Progenitor cell of endocrine pancreas (in vitro differentiated cells): ENCODE data around the gene CYREN. TPM values are rescaled to one million over a fixed set of nuclear protein-coding genes. Genes with fewer than 3 reads are reported as not detected.

Experiments
- DNase-seq: peaks from one replicate; pipeline ENCODE4 v3.0.0; 2021; ENCODE audit warnings: low spot score; ENCODE audit not compliant: unreplicated experiment
- H3K27ac Mint-ChIP-seq: 2 replicates; pipeline ENCODE4 v1.8.0; 2021; ENCODE audit warnings: mild to moderate bottlenecking, moderate library complexity, mixed read lengths
- H3K27me3 Mint-ChIP-seq: 2 replicates; pipeline ENCODE4 v1.8.0; 2021; ENCODE audit warnings: mixed read lengths
- H3K36me3 Mint-ChIP-seq: 2 replicates; pipeline ENCODE4 v1.8.0; 2022; ENCODE audit warnings: mixed read lengths; ENCODE audit not compliant: insufficient read depth
- H3K4me1 Mint-ChIP-seq: 2 replicates; pipeline ENCODE4 v1.8.0; 2021; ENCODE audit warnings: low read depth, mixed read lengths
- H3K4me3 Mint-ChIP-seq: 2 replicates; pipeline ENCODE4 v1.8.0; 2021; ENCODE audit warnings: low read depth, mild to moderate bottlenecking, moderate library complexity, mixed read lengths
- H3K9me3 Mint-ChIP-seq: 2 replicates; pipeline ENCODE4 v1.8.0; 2021; ENCODE audit warnings: low read depth, mixed read lengths
- total RNA-seq: library from RNA; stranded (reverse); gene quantifications from 2 replicates; pipeline ENCODE4 v1.2.1, GENCODE V29; 2021
- TF ChIP-seq, protein P1 (sequence below): fragments of 200-600 bp; sonication (generic); IDR thresholded peaks from one replicate; pipeline ENCODE4 v1.5.0; 2021; ENCODE audit warnings: antibody characterized with exemption, mild to moderate bottlenecking; ENCODE audit not compliant: unreplicated experiment

CYREN gene
- total RNA-seq, 1 donor from 2014 or later = 73.8 TPM

- no peak for DNase-seq
- Mint-ChIP-seq H3K9me3 (no peaks in the 10 kb centered on the region), H3K27me3 (no peaks in the 10 kb centered on the region), H3K4me3 (peak overlapping the region; percentile 87), H3K27ac (peak overlapping the region; percentile 45), H3K36me3 (peaks cover 18% of the 10 kb centered on the region), H3K4me1 (peaks cover 25% of the 10 kb centered on the region)
- TF ChIP-seq, protein P1, sequence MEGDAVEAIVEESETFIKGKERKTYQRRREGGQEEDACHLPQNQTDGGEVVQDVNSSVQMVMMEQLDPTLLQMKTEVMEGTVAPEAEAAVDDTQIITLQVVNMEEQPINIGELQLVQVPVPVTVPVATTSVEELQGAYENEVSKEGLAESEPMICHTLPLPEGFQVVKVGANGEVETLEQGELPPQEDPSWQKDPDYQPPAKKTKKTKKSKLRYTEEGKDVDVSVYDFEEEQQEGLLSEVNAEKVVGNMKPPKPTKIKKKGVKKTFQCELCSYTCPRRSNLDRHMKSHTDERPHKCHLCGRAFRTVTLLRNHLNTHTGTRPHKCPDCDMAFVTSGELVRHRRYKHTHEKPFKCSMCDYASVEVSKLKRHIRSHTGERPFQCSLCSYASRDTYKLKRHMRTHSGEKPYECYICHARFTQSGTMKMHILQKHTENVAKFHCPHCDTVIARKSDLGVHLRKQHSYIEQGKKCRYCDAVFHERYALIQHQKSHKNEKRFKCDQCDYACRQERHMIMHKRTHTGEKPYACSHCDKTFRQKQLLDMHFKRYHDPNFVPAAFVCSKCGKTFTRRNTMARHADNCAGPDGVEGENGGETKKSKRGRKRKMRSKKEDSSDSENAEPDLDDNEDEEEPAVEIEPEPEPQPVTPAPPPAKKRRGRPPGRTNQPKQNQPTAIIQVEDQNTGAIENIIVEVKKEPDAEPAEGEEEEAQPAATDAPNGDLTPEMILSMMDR = no peak
These were observed 1.9 kb downstream of the CYREN start for GRCh38 chr7:135168489-135169140.

- Mint-ChIP-seq H3K36me3 (peaks cover 19% of the 10 kb centered on the region), H3K4me3 (peak overlapping the region; percentile 9), H3K27ac (no peak overlapping the region), H3K9me3 (no peaks in the 10 kb centered on the region), H3K4me1 (peaks cover 25% of the 10 kb centered on the region), H3K27me3 (no peaks in the 10 kb centered on the region)
- TF ChIP-seq, protein P1 = no peak
- DNase-seq = no peak
These were observed 2.5 kb downstream of the CYREN start for GRCh38 chr7:135168001-135168400.

- H3K36me3 Mint-ChIP-seq = peaks cover 24% of the 10 kb centered on the region
These were observed 3.1 kb downstream of the CYREN start for GRCh38 chr7:135167365-135167917.

GRCh38 chr7:135166338-135166990 lies 4.0 kb downstream of the CYREN start:
- H3K27me3 Mint-ChIP-seq = no peaks in the 10 kb centered on the region
- peaks cover 31% of the 10 kb centered on the region for H3K36me3 Mint-ChIP-seq
- peaks cover 7% of the 10 kb centered on the region for H3K9me3 Mint-ChIP-seq
- TF ChIP-seq, protein P1 = no peak
- no peak overlapping the region for H3K27ac Mint-ChIP-seq
- H3K4me3 Mint-ChIP-seq = no peak overlapping the region
- DNase-seq = no peak
- peaks cover 25% of the 10 kb centered on the region for H3K4me1 Mint-ChIP-seq

More at GRCh38 chr7:135167365-135167917, 3.1 kb downstream of the CYREN start:
- H3K4me1 Mint-ChIP-seq = peaks cover 25% of the 10 kb centered on the region
- peaks cover 2% of the 10 kb centered on the region for H3K9me3 Mint-ChIP-seq
- peak overlapping the region; percentile 9 for H3K4me3 Mint-ChIP-seq
- no peaks in the 10 kb centered on the region for H3K27me3 Mint-ChIP-seq
- no peak overlapping the region for H3K27ac Mint-ChIP-seq
- DNase-seq = no peak
- TF ChIP-seq, protein P1 = no peak

DNA sequence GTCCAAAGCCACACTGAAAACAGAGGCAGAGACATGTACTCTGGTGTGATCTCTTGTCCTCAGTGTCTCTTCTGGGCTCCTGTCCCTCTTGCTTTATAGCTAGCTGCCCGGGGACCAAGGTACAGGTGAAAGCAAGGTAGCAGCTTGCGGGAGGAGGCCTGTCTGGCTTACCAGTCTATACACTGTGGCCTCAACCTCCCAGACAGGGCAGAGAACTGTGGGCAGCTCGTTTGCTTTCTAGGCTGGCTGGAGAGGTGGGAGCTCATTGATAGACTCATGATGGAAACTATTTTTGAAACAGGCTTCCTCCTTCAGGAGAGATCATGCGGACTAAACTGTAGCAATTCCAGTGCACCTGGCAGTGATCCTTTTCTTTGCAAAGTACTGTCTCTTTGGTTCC lies 4.6 kb downstream of the CYREN start:
- no peak overlapping the region for H3K27ac Mint-ChIP-seq
- H3K27me3 Mint-ChIP-seq = no peaks in the 10 kb centered on the region
- peaks cover 7% of the 10 kb centered on the region for H3K9me3 Mint-ChIP-seq
- DNase-seq = no peak
- TF ChIP-seq, protein P1 = no peak
- no peak overlapping the region for H3K4me3 Mint-ChIP-seq
- peaks cover 25% of the 10 kb centered on the region for H3K4me1 Mint-ChIP-seq
- H3K36me3 Mint-ChIP-seq = peaks cover 37% of the 10 kb centered on the region
